ENCODE measurements around the gene SLC5A2.
"Not testable (repeated sequence)": the region's sequence is repeated elsewhere in the genome, so short reads cannot be mapped to it uniquely, and the experiment has no call there.

The SLC5A2 gene

DNA sequence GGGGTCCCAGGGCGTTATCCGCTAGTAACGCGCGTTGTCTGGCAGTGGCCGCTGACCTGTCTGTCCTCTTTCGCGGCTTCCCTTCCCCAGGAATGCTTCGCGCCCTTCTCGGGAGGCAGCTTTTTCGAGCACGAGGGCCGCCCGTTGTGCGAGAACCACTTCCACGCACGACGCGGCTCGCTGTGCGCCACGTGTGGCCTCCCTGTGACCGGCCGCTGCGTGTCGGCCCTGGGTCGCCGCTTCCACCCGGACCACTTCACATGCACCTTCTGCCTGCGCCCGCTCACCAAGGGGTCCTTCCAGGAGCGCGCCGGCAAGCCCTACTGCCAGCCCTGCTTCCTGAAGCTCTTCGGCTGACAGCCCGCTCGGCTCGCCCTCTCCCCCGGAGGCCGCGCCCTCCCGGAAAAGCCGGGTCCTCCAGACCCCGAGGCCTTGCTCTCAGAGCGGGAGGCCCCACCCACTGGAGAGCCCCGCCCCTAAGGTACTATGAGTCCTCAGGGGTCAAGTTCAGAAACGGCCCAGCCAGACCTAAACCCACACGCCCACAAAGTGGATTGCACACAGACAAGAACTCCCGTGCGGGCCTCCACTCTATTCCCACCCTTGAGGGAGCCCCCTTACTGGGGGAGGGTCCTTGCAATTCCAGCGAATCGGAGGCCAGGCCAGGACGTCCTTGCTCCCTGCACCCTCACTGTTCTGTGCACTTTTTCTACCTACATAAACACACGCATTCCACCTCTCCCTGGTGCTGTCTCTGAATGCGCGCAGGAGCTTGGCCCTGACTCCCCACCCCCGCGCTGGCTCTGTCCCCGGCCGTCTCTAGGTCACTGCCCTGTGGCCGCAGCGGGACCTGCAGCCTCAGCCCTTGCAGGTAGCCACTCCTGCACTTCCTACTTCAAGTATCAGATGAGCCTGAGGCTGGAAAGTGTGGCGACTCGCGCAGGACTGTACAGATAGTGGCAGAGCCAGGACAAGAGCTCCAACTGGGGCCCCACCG, 5.4 kb upstream of the SLC5A2 start:
- peak overlapping the region; percentile 72 for H3K4me3 ChIP-seq (ENCODE audit: insufficient read length, low read depth)
- peaks cover 48% of the 10 kb centered on the region for H3K36me3 ChIP-seq (ENCODE audit: insufficient read depth, insufficient read length, low read length)
- TF ChIP-seq YY1 (IDR thresholded peaks at IDR 0.05; ENCODE audit: insufficient read depth, insufficient read length) (no peak), ZNF274 (IDR thresholded peaks at IDR 0.05; ENCODE audit: low read depth, low read length) (no peak; the same call in 1 of the 2 replicates), SUZ12 (IDR thresholded peaks at IDR 0.05; ENCODE audit: extremely low read depth, insufficient read depth, insufficient read length) (no peak)
- peaks cover 15% of the 10 kb centered on the region for H3K4me1 ChIP-seq (ENCODE audit: insufficient read depth, insufficient read length)
- H3K27me3 ChIP-seq (ENCODE audit: insufficient read depth, insufficient read length) = peaks cover 61% of the 10 kb centered on the region
- no peaks in the 10 kb centered on the region; the same call in 1 of the 2 replicates for H3K9me3 ChIP-seq (ENCODE audit: insufficient read depth, low read length)
- no peak for DNase-seq (ENCODE audit: low read depth, low spot score)
- peak overlapping the region; percentile 88 for H3K9ac ChIP-seq (ENCODE audit: insufficient read length, low read depth)

DNA sequence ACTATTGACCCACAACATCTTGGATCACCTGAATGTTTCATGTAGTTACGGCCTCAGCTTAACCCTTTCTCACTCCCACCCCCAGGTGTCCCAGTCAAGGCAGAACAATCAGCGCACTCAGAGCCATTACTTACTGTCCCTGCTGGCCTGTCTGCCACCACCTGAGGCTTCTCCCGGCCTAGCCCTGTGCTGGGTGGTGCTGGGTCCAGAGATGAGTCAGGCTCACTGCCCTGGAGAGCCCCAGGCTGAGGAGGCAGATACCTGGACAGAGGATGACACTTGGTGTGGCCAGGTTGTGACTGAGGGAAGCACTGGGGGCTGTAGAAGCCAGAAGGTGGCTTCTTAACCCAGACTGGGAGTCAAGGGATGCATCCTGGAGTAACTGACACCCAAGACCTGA, 4.0 kb upstream of the SLC5A2 start:
- Histone ChIP-seq H3K9ac (ENCODE audit: insufficient read length, low read depth) (peak overlapping the region; percentile 38), H3K27me3 (ENCODE audit: insufficient read depth, insufficient read length) (peaks cover 61% of the 10 kb centered on the region)

DNA sequence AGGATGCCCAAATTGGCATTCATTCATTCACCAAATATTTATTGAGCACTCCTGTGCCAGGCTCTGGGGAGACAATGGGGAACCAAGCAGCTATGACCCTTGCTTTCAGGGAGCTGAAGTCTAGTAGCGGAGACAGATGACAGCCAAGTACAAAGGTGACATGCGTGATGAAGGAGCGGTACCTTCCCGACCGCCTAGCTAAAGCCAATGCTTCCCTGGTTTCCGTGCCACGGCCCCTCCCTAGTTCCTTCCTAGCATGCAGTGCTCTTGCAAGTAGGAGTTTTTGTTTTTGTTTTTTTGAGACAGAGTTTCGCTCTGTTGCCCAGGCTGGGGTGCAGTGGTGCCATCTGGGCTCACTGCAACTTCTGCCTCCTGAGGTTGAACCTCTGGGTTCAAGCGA, 3.2 kb upstream of the SLC5A2 start:
- peaks cover 14% of the 10 kb centered on the region for H3K4me1 ChIP-seq (ENCODE audit: insufficient read depth, insufficient read length)

More for the DNA sequence above, 4.0 kb upstream of the SLC5A2 start:
- TF ChIP-seq ZNF274 (IDR thresholded peaks at IDR 0.05; ENCODE audit: low read depth, low read length) (no peak), YY1 (IDR thresholded peaks at IDR 0.05; ENCODE audit: insufficient read depth, insufficient read length) (no peak), SUZ12 (IDR thresholded peaks at IDR 0.05; ENCODE audit: extremely low read depth, insufficient read depth, insufficient read length) (no peak)
- Histone ChIP-seq H3K36me3 (ENCODE audit: insufficient read depth, insufficient read length, low read length) (peaks cover 34% of the 10 kb centered on the region), H3K4me1 (ENCODE audit: insufficient read depth, insufficient read length) (peaks cover 11% of the 10 kb centered on the region), H3K9me3 (ENCODE audit: insufficient read depth, low read length) (no peaks in the 10 kb centered on the region), H3K4me3 (ENCODE audit: insufficient read length, low read depth) (no peak overlapping the region)
- DNase-seq (ENCODE audit: low read depth, low spot score) = no peak

DNA sequence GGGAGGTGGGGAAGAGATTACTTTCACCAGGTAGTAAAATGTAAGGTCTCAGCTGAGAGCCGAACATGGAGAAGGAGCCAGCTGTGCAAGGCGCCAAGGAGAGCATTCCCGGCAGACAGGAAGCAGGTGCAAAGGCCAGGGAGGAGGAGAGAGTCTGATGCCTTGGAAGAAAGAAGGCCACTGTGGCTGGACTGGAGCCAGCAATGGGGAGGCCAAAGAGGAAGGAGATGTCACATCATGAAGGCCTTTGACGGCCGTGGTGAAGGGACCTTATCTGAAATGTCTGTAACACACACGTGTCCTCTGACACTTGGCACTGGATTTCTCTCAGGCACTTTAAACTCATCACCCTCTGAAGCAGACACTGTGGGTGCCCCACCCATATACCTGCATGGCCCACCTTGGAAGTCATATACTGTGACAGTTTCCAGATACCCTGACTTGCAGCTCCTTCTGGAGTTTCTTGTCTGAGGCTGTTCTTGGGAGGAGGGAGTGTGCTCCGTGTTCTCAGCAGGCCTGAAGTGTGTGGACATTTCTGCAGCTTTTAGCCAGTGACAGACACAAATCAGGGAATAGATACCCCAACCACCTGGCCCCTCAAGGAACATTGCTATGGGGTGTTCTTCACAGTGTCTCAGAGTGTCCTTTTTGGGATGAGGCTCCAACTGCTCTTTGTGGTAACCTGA, 1.9 kb upstream of the SLC5A2 start:
- H3K9ac ChIP-seq (ENCODE audit: insufficient read length, low read depth) = no peak overlapping the region
- H3K4me3 ChIP-seq (ENCODE audit: insufficient read length, low read depth) = no peak overlapping the region
- no peak for TF ChIP-seq SUZ12 (IDR thresholded peaks at IDR 0.05; ENCODE audit: extremely low read depth, insufficient read depth, insufficient read length)

More for the DNA sequence above, 3.2 kb upstream of the SLC5A2 start:
- DNase-seq (ENCODE audit: low read depth, low spot score) = no peak
- H3K9ac ChIP-seq (ENCODE audit: insufficient read length, low read depth) = no peak overlapping the region
- peaks cover 59% of the 10 kb centered on the region for H3K27me3 ChIP-seq (ENCODE audit: insufficient read depth, insufficient read length)
- TF ChIP-seq ZNF274 (IDR thresholded peaks at IDR 0.05; ENCODE audit: low read depth, low read length) = no peak
- TF ChIP-seq SUZ12 (IDR thresholded peaks at IDR 0.05; ENCODE audit: extremely low read depth, insufficient read depth, insufficient read length) = no peak
- no peak for TF ChIP-seq YY1 (IDR thresholded peaks at IDR 0.05; ENCODE audit: insufficient read depth, insufficient read length)
- no peaks in the 10 kb centered on the region for H3K9me3 ChIP-seq (ENCODE audit: insufficient read depth, low read length)
- H3K36me3 ChIP-seq (ENCODE audit: insufficient read depth, insufficient read length, low read length) = peaks cover 26% of the 10 kb centered on the region
- no peak overlapping the region for H3K4me3 ChIP-seq (ENCODE audit: insufficient read length, low read depth)

DNA sequence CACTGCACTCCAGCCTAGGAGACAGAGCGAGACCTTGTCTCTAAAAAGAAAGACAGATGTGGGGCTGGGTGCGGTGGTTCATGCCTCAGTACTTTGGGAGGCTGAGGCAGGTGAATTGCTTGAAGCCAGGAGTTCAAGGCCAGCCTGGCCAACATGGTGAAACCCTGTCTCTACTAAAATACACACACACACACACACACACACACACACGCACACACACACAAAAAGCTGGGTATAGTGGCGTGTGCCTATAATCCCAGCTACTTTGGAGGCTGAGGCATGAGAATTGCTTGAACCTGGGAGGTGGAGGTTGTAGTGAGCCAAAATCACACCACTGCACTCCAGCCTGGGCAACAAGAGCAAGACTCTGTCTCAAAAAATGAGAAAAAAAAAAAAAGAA, 1.1 kb downstream of the SLC5A2 start:
- H3K4me3 ChIP-seq (ENCODE audit: insufficient read length, low read depth); H3K9ac ChIP-seq (ENCODE audit: insufficient read length, low read depth); H3K9me3 ChIP-seq (ENCODE audit: insufficient read depth, low read length); DNase-seq (ENCODE audit: low read depth, low spot score); H3K36me3 ChIP-seq (ENCODE audit: insufficient read depth, insufficient read length, low read length): not testable (repeated sequence)
- peaks cover 71% of the 10 kb centered on the region for H3K27me3 ChIP-seq (ENCODE audit: insufficient read depth, insufficient read length)
- peaks cover 12% of the 10 kb centered on the region for H3K4me1 ChIP-seq (ENCODE audit: insufficient read depth, insufficient read length)

More for the DNA sequence above, 1.9 kb upstream of the SLC5A2 start:
- Histone ChIP-seq H3K4me1 (ENCODE audit: insufficient read depth, insufficient read length) (peaks cover 12% of the 10 kb centered on the region), H3K9me3 (ENCODE audit: insufficient read depth, low read length) (no peaks in the 10 kb centered on the region), H3K36me3 (ENCODE audit: insufficient read depth, insufficient read length, low read length) (peaks cover 17% of the 10 kb centered on the region), H3K27me3 (ENCODE audit: insufficient read depth, insufficient read length) (peaks cover 59% of the 10 kb centered on the region)
- DNase-seq (ENCODE audit: low read depth, low spot score) = no peak

DNA sequence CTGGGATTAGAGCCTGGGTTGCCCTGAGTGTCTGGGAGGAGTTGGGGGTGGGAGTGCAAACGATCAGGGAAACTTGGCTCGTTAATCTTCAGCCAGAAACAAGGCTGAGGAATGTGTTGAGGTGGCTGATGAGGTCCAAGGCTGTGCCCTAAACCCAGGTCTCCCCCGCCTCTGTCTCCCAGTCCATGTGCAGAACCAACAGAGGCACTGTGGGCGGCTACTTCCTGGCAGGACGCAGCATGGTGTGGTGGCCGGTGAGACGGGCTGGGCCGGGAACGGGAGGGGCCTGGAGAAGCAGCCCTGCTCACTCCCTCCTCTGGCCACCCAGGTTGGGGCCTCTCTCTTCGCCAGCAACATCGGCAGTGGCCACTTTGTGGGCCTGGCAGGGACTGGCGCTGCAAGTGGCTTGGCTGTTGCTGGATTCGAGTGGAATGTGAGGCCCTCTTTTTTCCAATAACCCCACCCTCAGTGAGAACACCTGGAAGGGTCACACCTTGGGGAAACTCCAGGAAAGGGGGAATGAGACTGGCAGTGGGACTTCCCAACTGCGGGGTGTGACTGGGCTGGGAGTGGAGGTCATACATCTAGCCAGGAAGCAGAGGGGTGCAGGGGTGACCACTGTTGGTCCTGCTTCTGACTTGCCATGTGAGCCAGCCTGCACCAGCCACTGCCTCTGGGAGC, 1.7 kb downstream of the SLC5A2 start:
- Histone ChIP-seq H3K9ac (ENCODE audit: insufficient read length, low read depth) (no peak overlapping the region), H3K4me3 (ENCODE audit: insufficient read length, low read depth) (no peak overlapping the region), H3K4me1 (ENCODE audit: insufficient read depth, insufficient read length) (peaks cover 11% of the 10 kb centered on the region), H3K27me3 (ENCODE audit: insufficient read depth, insufficient read length) (peaks cover 65% of the 10 kb centered on the region), H3K36me3 (ENCODE audit: insufficient read depth, insufficient read length, low read length) (peaks cover 6% of the 10 kb centered on the region), H3K9me3 (ENCODE audit: insufficient read depth, low read length) (no peaks in the 10 kb centered on the region)
- TF ChIP-seq SUZ12 (IDR thresholded peaks at IDR 0.05; ENCODE audit: extremely low read depth, insufficient read depth, insufficient read length) (no peak), ZNF274 (IDR thresholded peaks at IDR 0.05; ENCODE audit: low read depth, low read length) (no peak), YY1 (IDR thresholded peaks at IDR 0.05; ENCODE audit: insufficient read depth, insufficient read length) (no peak)
- DNase-seq (ENCODE audit: low read depth, low spot score) = no peak

DNA sequence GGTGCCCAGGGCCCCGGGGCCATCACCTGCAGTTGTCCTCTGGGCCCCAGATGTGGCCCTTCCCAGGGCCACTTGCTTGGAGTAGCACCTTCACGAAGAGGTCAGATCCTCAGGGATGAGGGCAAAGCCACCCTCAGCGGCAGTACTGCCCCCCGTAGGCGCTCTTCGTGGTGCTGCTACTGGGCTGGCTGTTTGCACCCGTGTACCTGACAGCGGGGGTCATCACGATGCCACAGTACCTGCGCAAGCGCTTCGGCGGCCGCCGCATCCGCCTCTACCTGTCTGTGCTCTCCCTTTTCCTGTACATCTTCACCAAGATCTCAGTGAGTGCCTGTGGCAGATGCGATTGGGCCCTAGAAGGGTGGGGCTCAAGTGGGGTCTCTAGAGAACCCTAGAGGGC, 2.6 kb downstream of the SLC5A2 start:
- peaks cover 58% of the 10 kb centered on the region for H3K27me3 ChIP-seq (ENCODE audit: insufficient read depth, insufficient read length)
- peaks cover 13% of the 10 kb centered on the region for H3K36me3 ChIP-seq (ENCODE audit: insufficient read depth, insufficient read length, low read length)
- no peak overlapping the region for H3K4me3 ChIP-seq (ENCODE audit: insufficient read length, low read depth)
- DNase-seq (ENCODE audit: low read depth, low spot score) = no peak
- H3K4me1 ChIP-seq (ENCODE audit: insufficient read depth, insufficient read length) = peaks cover 11% of the 10 kb centered on the region
- H3K9ac ChIP-seq (ENCODE audit: insufficient read length, low read depth) = no peak overlapping the region
- TF ChIP-seq YY1 (IDR thresholded peaks at IDR 0.05; ENCODE audit: insufficient read depth, insufficient read length) = no peak
- no peak for TF ChIP-seq SUZ12 (IDR thresholded peaks at IDR 0.05; ENCODE audit: extremely low read depth, insufficient read depth, insufficient read length)
- no peak for TF ChIP-seq ZNF274 (IDR thresholded peaks at IDR 0.05; ENCODE audit: low read depth, low read length)
- no peaks in the 10 kb centered on the region for H3K9me3 ChIP-seq (ENCODE audit: insufficient read depth, low read length)
